Activated naive CD8-positive, alpha-beta T cell treated with anti-CD3 and anti-CD28 coated beads, Interleukin-2, amount 50 U/mL, for 16 hours (primary cell): ENCODE measurements around the gene IL17F.

ENCODE experiments used
- DNase-seq: peaks from one replicate; pipeline ENCODE4 v3.0.0-alpha.2; 2020; ENCODE audit warnings: low read depth, low spot score

IL17F gene

DNA sequence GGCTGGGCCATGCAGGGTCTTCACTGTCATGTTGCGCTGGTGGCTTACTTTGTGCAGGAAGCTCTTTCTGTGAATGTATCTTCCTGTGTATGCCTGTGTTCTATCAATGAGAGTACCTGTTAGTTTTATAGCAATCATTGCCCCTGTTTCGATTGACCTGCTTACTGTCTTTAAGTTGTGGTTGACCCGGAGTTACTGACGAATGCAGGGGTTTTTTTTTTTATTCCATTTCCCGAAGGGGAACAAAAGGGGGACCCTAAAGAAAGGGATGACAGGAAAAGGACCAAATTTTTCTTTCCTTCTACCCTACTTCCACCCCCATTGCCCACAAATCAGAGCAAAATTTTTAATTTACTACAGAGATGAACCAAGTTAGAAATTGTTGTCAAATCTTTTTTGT lies at the start of gene IL17F:
TSS of gene IL17F (minus strand) at position 101 of the 400 bp plus-strand sequence. CDS start at position 30, 71 bp downstream.
- DNase-seq, result no peak

DNA sequence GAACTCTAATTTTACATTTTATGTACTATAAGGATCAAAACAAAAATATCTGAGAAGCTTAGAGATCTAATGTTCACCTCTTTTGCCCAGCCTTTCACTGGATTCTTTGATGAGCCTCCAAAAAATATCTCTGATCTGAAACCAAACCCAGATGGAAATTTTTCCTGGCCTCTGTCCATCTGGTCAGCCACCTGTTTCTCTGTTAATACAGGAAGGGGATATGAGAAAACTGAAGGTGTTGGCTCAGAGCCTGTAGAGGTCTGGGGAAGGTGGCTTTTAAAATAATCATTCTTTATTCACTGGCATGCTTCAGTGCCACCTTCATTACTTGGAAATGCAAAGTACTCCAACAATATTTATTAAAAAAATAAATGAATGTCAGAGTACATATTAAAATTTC lies 48.8 kb upstream of the IL17F start:
- DNase-seq, result no peak

GRCh38 chr6:52288841-52289240 lies 44.5 kb upstream of the IL17F start:
- no peak for DNase-seq

DNA sequence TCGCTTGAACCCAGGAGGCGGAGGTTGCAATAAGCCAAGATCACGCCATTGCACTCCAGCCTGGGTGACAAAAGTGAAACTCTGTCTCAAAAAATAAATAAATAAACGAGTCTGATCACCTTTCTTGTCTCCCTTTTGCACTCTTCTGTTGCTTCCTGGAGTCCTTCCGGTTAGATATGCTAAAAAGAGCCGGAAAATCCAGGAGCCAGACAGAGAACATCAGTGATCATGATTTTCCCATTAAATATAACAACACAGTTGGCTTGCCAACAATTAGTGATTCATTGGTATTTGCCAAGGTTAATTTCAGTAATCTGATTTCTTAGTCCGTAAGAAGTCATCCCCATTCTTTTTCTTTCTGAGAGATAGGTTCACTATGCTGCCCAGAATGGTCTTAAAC lies 43.9 kb upstream of the IL17F start:
- no peak for DNase-seq

- DNase-seq, result peak; percentile 36
These were observed 42.6 kb upstream of the IL17F start for GRCh38 chr6:52286798-52287432.

- DNase-seq, result no peak
These were observed 41.1 kb upstream of the IL17F start for GRCh38 chr6:52285177-52286068.

DNA sequence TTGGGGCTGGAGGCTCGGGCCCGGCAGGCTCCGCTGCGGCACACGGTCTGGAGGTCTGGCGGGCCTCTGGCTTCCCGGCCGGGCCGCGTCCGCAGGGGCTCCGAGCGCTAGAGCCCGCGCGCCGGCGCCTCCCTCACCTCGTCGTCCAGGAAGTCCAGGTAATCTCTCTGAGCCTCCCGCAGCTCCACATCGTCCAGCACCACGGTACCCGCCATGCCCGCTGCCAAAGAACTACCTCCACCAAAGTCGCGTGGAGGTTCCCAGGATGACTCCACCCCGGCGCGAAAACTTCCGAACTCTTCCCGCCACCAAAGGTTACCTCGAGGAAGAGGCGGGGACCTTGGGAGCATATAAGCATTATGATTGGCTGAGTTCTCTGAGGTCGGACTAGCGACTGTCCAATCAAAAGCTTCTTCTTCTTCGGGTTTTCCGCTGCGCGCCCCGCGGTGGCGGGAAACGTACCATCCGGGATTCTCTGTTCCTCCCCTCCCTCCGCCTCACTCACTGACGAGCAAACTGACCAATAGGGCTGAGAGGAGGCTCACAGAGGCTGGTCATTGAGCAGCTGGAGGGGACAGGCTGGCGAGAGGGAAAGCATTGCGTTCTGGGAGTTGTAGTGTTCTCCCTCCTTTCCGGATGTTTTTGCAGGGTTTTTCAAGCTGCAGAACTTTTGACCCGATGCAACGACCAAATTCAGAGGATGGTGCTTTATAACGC lies 40.3 kb upstream of the IL17F start, which contains the start of gene MCM3:
TSS of gene MCM3 (minus strand) at position 283 of the 717 bp plus-strand sequence. CDS start at position 215, 68 bp downstream.
- peak; percentile 88 for DNase-seq

GRCh38 chr6:52284131-52284459 lies 39.8 kb upstream of the IL17F start:
- DNase-seq, result no peak

- no peak for DNase-seq
These were observed 38.8 kb upstream of the IL17F start for GRCh38 chr6:52283111-52283510.

- no peak for DNase-seq
These were observed 31.8 kb upstream of the IL17F start for GRCh38 chr6:52276130-52276529.

GRCh38 chr6:52271852-52272460 lies 27.7 kb upstream of the IL17F start:
- no peak for DNase-seq

DNA sequence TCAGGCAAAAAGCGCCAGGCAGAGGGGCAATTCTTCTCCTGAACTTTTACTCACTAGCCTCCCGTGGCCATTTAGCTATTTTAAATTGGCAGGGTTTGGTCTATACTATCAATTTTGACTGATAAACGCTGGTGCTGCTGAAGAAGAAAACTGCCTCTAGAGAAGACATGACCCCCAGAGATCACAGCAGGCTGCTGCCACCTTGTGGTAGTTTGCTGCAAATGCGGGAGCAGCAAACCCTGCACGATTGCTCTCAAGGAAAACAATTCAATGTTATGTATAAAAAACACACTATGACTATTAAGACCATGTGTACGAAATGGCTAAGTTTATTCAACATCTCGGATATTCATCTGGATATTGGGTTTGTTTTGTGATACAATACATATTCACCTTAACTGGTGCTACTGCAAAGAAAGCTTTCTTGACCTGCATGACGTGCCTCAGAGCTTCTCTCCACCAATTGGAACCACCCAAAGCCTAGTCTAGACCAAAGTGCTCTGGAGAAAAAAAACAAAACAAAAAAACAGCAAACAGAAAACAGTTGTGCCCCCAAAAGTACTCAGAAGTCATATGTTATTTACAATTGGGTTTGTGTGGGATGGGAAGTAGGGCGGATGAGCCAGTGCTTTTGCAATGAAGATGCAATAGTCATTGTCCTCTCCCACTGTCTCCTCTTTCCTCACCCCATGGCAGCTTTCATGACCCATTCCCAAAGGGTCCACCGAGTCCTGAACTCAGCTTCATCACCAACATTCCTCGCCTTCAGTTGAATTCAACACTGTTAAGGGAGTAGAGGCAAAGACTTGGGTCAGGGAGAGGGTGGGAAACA lies 19.6 kb upstream of the IL17F start:
- DNase-seq, result peak; percentile 46

- no peak for DNase-seq
These were observed 18.5 kb upstream of the IL17F start for GRCh38 chr6:52262620-52263344.

GRCh38 chr6:52261229-52261628 lies 16.9 kb upstream of the IL17F start:
- no peak for DNase-seq

DNA sequence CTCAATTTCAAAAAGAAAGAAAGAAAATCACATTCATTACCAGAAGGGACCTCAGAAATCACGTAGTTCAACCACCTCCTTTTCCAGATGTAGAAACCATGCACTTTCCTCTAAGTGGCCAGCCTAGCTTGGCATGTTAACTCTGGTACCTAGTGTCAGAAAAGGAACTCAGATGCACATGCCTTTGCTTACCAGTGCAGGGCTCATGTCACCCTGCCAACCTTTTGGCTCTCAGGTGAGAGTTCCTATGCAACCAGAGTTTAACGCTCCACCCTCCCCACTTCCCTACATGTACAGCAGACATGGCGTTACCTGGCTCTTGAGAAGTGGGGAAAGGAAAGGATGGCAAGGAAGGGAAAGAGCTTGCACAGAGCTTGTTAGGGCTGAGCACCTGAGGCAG lies 16.3 kb upstream of the IL17F start:
- no peak for DNase-seq

DNA sequence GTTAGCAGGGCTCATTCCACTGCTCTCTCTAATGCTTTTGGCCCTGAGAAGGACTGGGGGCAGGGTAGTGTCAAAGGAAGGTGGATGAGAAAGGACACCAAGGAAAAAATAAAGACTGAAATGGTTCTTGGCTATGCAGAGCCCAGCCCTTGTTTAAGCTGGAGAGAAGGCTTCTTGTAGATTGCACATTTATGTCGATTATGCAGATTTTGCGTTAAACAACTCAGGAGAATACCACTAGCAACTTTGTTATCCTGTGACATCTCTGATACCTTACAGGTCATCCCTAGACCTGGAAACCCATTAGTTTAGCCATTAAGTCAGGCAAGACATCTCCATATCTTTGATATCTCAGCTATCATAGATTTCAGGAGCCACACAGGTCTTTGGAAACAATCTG lies 11.1 kb upstream of the IL17F start:
- no peak for DNase-seq

DNA sequence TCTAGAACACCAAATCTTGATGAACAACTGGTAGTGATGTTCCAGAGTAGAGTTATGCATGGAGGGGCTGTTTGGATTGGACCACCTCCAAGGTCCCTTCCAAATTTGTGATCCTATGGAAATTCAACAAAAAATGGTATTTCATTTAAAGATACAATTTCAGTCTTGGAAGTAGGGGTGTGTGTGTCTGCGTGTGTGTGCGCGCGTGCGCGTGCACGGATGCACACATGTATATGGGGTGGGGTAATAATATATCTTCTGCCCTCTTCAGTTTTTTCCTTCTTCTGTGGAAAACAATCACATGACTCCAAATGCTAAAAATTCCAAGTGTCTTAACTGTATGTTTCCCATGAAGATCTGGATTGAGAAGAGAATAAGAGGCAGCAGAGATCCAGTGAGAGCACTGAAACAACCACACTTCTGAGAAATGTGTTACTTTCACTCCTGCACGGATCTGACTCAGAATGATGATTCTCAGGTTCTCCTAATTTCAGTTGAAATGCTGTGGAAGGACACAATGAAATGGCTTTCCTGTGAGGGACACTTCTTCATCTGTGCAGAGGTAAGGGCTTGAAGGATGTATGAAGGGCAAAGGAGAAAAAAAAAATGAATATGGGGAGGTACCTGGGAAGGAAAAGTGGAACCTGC lies 10.6 kb upstream of the IL17F start:
- no peak for DNase-seq

DNA sequence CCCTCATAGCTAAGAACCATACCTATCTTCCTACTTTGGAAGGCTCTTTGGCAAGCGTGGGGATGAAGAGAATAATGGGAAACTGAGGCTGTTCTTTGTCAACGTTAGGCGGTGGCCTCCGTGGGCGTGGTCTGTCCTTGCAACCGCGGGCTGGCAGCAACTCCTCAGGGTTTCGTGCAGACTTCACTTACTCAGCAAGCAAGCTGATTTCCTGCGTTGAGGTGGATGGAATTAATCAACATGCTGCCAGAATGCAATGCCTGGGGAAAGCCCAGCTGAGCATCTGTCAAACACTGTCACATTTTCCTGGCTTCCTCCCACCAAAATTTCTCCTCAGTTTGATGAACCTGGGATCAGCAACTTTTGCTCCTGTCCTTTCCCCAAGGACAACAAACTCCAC lies 9.2 kb upstream of the IL17F start:
- DNase-seq, result no peak

GRCh38 chr6:52251113-52251512 lies 6.8 kb upstream of the IL17F start:
- no peak for DNase-seq

DNA sequence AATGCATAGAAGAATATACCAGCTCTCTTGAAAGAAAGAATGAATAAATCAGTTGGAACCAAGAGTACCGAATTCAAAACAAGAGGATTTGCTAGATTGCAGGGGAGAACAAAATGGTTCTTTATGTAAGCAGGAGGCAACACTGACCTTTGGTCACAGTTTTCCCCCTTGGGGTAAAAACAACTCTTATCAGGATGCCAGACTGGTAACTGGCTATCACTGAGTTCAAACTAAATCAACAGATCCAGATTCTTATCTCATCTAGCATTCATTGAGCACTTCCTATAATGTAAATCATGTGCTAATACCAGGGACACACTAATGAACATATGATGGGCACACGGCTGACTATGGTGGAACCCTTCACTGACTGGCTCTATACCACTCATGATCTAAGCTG lies 4.8 kb upstream of the IL17F start:
- no peak for DNase-seq
